Activated CD4-positive, alpha-beta T cell treated with anti-CD3 and anti-CD28 coated beads, Interleukin-10, Interleukin-2, amounts not matched to agents 100 ng/mL and 50 ng/mL, durations not matched to agents 16 hours and 8 hours (primary cell): ENCODE measurements around the gene ZNF236.
"Not testable (repeated sequence)": the region's sequence is repeated elsewhere in the genome, so short reads cannot be mapped to it uniquely, and the experiment has no call there.

Experiments
- DNase-seq: peaks from one replicate; pipeline ENCODE4 v3.0.0-alpha.2; 2020

The ZNF236 gene

GRCh38 chr18:76822506-76823160 lies at the start of gene ZNF236:
Gene ZNF236, plus strand, starts transcription at chr18:76822557. Its CDS starts 51 bp downstream, at chr18:76822608.
- DNase-seq, result peak; percentile 74

- DNase-seq, result no peak
These were observed 49.7 kb upstream of the ZNF236 start for GRCh38 chr18:76772665-76773064.

GRCh38 chr18:76777036-76777435 lies 45.3 kb upstream of the ZNF236 start:
- DNase-seq, result not testable (repeated sequence)

- DNase-seq, result no peak
These were observed 38.4 kb upstream of the ZNF236 start for GRCh38 chr18:76783786-76784484.

GRCh38 chr18:76785872-76786271 lies 36.5 kb upstream of the ZNF236 start:
- DNase-seq, result no peak

GRCh38 chr18:76788571-76789317 lies 33.6 kb upstream of the ZNF236 start:
- DNase-seq, result no peak

GRCh38 chr18:76791106-76791505 lies 31.3 kb upstream of the ZNF236 start:
- no peak for DNase-seq

GRCh38 chr18:76791642-76792041 lies 30.7 kb upstream of the ZNF236 start:
- DNase-seq, result no peak

GRCh38 chr18:76794326-76794725 lies 28.0 kb upstream of the ZNF236 start:
- DNase-seq, result no peak

GRCh38 chr18:76801567-76802505 lies 20.5 kb upstream of the ZNF236 start:
- DNase-seq, result peak; percentile 56

GRCh38 chr18:76803413-76803812 lies 18.9 kb upstream of the ZNF236 start:
- DNase-seq, result no peak

GRCh38 chr18:76803814-76804213 lies 18.5 kb upstream of the ZNF236 start:
- peak; percentile 81 for DNase-seq

GRCh38 chr18:76805221-76805620 lies 17.1 kb upstream of the ZNF236 start:
- no peak for DNase-seq

GRCh38 chr18:76806301-76806700 lies 16.1 kb upstream of the ZNF236 start:
- no peak for DNase-seq

- DNase-seq, result no peak
These were observed 13.8 kb upstream of the ZNF236 start for GRCh38 chr18:76808561-76808960.

- DNase-seq, result not testable (repeated sequence)
These were observed 10.8 kb upstream of the ZNF236 start for GRCh38 chr18:76811530-76811929.

- DNase-seq, result no peak
These were observed 8.1 kb upstream of the ZNF236 start for GRCh38 chr18:76814256-76814655.

- DNase-seq, result no peak
These were observed 6.2 kb upstream of the ZNF236 start for GRCh38 chr18:76816127-76816526.

- DNase-seq, result no peak
These were observed 4.3 kb upstream of the ZNF236 start for GRCh38 chr18:76817888-76818611.

GRCh38 chr18:76819411-76820136 lies 2.8 kb upstream of the ZNF236 start:
- no peak for DNase-seq

GRCh38 chr18:76821356-76821874 lies 942 bp upstream of the ZNF236 start:
- no peak for DNase-seq
